GM18498 (cell line): ENCODE data around the gene PARVA.

Experiments used
- ATAC-seq: cut with Tn5 transposase; IDR thresholded peaks from one replicate; pipeline ENCODE4 v1.9.1; 2021; ENCODE audit warnings: mild to moderate bottlenecking, moderate library complexity; ENCODE audit not compliant: unreplicated experiment

PARVA gene

DNA sequence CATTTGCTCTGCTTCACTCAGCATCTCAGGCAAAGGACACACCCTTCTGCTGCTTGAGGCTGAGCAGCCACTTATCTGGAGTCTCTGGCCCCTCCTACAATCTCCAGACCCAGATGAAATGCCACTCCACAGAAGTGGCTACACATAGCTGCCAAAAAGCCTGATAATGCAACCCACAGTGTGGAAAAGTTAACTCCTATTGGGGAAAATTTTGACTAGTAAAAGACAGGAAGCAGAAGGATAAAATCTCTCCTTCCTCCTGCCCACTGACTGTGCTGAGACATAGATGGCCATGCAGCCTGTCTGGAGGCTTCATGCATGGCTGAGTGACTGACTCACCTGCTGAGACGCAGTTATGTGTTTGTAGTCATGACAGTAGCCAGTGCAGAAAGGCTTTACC, 204.6 kb downstream of the PARVA start:
- ATAC-seq: no peak
